ENCODE measurements around the gene AMFR. TPM values are rescaled to one million over a fixed set of nuclear protein-coding genes. Genes with fewer than 3 reads are reported as not detected.
A peak's percentile ranks its signal among the peaks of the same experiment; 100 is the strongest.

The AMFR gene
- total and polyA plus RNA-seq, 2 of the 13 experiments (the other 11 are each of a cell fraction or from before 2014, with no cell fraction given) = 52.9 to 108 TPM

GRCh38 chr16:56357765-56358322, 67.5 kb downstream of the AMFR start (continued):
- TF ChIP-seq AFF4 (CRISPR knock-in tag; IDR thresholded peaks at IDR 0.05) (no peak), PATZ1 (CRISPR knock-in tag; IDR thresholded peaks at IDR 0.05) (0 out of 2 replicates have a peak, but pooled peaks have one; percentile 47), AHDC1 (CRISPR knock-in tag; IDR thresholded peaks at IDR 0.05; ENCODE audit: borderline replicate concordance) (no peak), HOXA3 (CRISPR knock-in tag; IDR thresholded peaks at IDR 0.05) (peak; percentile 68), CEBPG (CRISPR knock-in tag; IDR thresholded peaks at IDR 0.05) (0 out of 2 replicates have a peak, but pooled peaks have one; percentile 39), ATF7 (IDR thresholded peaks at IDR 0.05) (no peak), ATF7 (CRISPR knock-in tag; IDR thresholded peaks at IDR 0.05) (no peak), ZNF414 (CRISPR knock-in tag; IDR thresholded peaks at IDR 0.05) (0 out of 2 replicates have a peak, but pooled peaks have one; percentile 36), ARNT2 (CRISPR knock-in tag; IDR thresholded peaks at IDR 0.05; ENCODE audit: low read depth) (no peak; the same call in 1 of the 2 replicates), ZNF720 (CRISPR knock-in tag; IDR thresholded peaks at IDR 0.05) (no peak), DMTF1 (CRISPR knock-in tag; IDR thresholded peaks at IDR 0.05) (no peak), KAT8 (CRISPR knock-in tag; IDR thresholded peaks at IDR 0.05) (peak; percentile 49; the same call in 1 of the 2 replicates), MAZ (IDR thresholded peaks at IDR 0.05; ENCODE audit: borderline replicate concordance, low read depth, low read length) (peak; percentile 34; the same call in 1 of the 2 replicates), MAZ (CRISPR knock-in tag; IDR thresholded peaks at IDR 0.05; ENCODE audit: low read depth) (0 out of 2 replicates have a peak, but pooled peaks have one; percentile 59)
